Adrenal gland (tissue), 12 donors: ENCODE results near the gene QSOX2. TPM values are rescaled to one million over a fixed set of nuclear protein-coding genes. Genes with fewer than 3 reads are reported as not detected.

Experiments
- DNase-seq, 7 donors: peaks; one replicate each; pipeline ENCODE4 v3.0.0-alpha.2; 2019 to 2020
- H3K27ac ChIP-seq, 5 donors: fragments of 200-600 bp; sonication (generic) in 4 of 5; 1 replicate in 3 of 5; 2 replicates in 2 of 5; pipeline versions ENCODE4 v1.5.1 to v1.8.0; 2016 to 2020; ENCODE audit warnings: mild to moderate bottlenecking in 1 of 5
- H3K27me3 ChIP-seq: fragments of 200-600 bp; 2 replicates; pipeline ENCODE4 v1.8.0; 2021
- H3K36me3 ChIP-seq, 2 donors: fragments of 200-600 bp; replicated peaks in 1 of 2; 1 replicate in 1 of 2; 2 replicates in 1 of 2; pipeline versions ENCODE4 v1.5.1 to v1.8.0; 2018 to 2022
- H3K4me1 ChIP-seq, 2 donors: fragments of 200-600 bp; replicated peaks in 1 of 2; 1 replicate in 1 of 2; 2 replicates in 1 of 2; pipeline versions ENCODE4 v1.5.1 to v1.8.0; 2018 to 2021
- H3K4me3 ChIP-seq, 4 donors: fragments of 200-600 bp; sonication (generic) in 3 of 4; one replicate each; pipeline ENCODE4 v1.5.1; 2016 to 2018
- H3K9me3 ChIP-seq, 3 donors: fragments of 200-600 bp; sonication (generic) in 1 of 3; replicated peaks in 1 of 3; 1 replicate in 2 of 3; 2 replicates in 1 of 3; pipeline versions ENCODE4 v1.5.1 to v1.8.0; 2016 to 2021
- CTCF ChIP-seq, 6 experiments: fragments of 450-650 bp in 4 of 6; fragments of 200-600 bp in 2 of 6; sonication (generic) in 1 of 6; IDR thresholded peaks; 1 replicate in 5 of 6; 2 replicates in 1 of 6; pipeline versions ENCODE4 v1.5.1 to v1.8.0; 2016 to 2021; ENCODE audit warnings: antibody characterized with exemption in 6 of 6, mild to moderate bottlenecking in 2 of 6, moderate library complexity in 1 of 6
- POLR2A ChIP-seq, 2 donors: fragments of 450-650 bp; IDR thresholded peaks; one replicate each; pipeline ENCODE4 v1.6.1; 2017; ENCODE audit warnings: antibody characterized with exemption in 2 of 2, mild to moderate bottlenecking in 2 of 2, moderate library complexity in 1 of 2
- WGBS, 4 donors: extraction: QIAGEN DNeasy Blood & Tissue Kit in 2 of 4; methylation state at CpG; one replicate each; pipeline versions ENCODE4 v1.1.5 to v1.1.7; 2013 to 2017; 5-methylcytosine and 5-hydroxymethylcytosine counted together
- intact Hi-C, 2 donors: fragments of 100-400 bp; cut with DNase I; formaldehyde crosslinking; loops; one replicate each; pipeline versions ENCODE4 v1.14.1 to v1.15.0; 2022 to 2023
- polyA plus RNA-seq, 3 donors: library from polyadenylated mRNA; stranded (reverse); fragments of 200-250 nt in 2 of 3; fragments of 350-450 nt in 1 of 3; fragmentation: Illumina TruSeq in 1 of 3; extraction: RNeasy Lipid Tissue Mini Kit (QIAGEN cat#74804) in 1 of 3; gene quantifications; one replicate each; pipeline ENCODE4 v1.2.3, GENCODE V29; 2013 to 2014
- total RNA-seq, 9 donors: library from RNA; depleted of rRNA in 4 of 9; stranded (reverse); fragments of >200 nt in 4 of 9; fragments of 120-200 nt in 1 of 9; fragmentation: NEBNext Ultra II Directional in 1 of 9; extraction: Animal tissue kit (Norgen Biotek cat#: 25700) in 1 of 9; gene quantifications; one replicate each; pipeline versions ENCODE4 v1.1.0 to v1.2.4, GENCODE V29; 2013 to 2023
- donor health status: healthy with polysubstance abuse.
- donor health status: Bipolar disorder and iron deficiency.
- donor health status: DM: yes; HTN: yes; CAD: no.
- donor health status: DM: no; HTN: no; CAD: no.
- donor health status: DM: no; HTN: no; CAD: no.
- donor health status: DM: yes; HTN: yes; CAD: no.

Gene QSOX2
- total and polyA plus RNA-seq, 12 donors: 6.4 to 14.3 (median 9.3) TPM

GRCh38 chr9:136283291-136284235 is 38.0 kb upstream of the QSOX2 start:
- no peak overlapping the region for H3K27ac ChIP-seq
- H3K27me3 ChIP-seq: peaks cover 15% of the 10 kb centered on the region

GRCh38 chr9:136282272-136282861 is 36.8 kb upstream of the QSOX2 start:
- no peak overlapping the region for H3K4me3 ChIP-seq
- peaks cover 12% of the 10 kb centered on the region for H3K27me3 ChIP-seq
- intact Hi-C loops: loop anchor here (2.0 to 10.0 kb wide), 3 partner anchors 108 to 138 kb away; no protein-coding TSS in a partner anchor
- DNase-seq: no peak
- 60 to 66% methylated on average over 14 of the region's 14 CpGs; no CpG with 5 or more reads in 2 of the 4 donors for WGBS, 4 donors
- H3K4me1 ChIP-seq: no peaks in the 10 kb centered on the region
- no peaks in the 10 kb centered on the region for H3K36me3 ChIP-seq
- H3K27ac ChIP-seq: no peak overlapping the region
- no peaks in the 10 kb centered on the region for H3K9me3 ChIP-seq
- TF ChIP-seq POLR2A (IDR thresholded peaks at IDR 0.05) (no peak), CTCF (IDR thresholded peaks at IDR 0.05) (no peak)

More at GRCh38 chr9:136283291-136284235, 38.0 kb upstream of the QSOX2 start:
- WGBS, 4 donors: 23 to 40% (median 27%) methylated on average over 20 to 31 of the region's 32 CpGs
- Histone ChIP-seq H3K4me3 (peak overlapping the region in 1 of 4 donors; percentile 9), H3K4me1 (no peaks in the 10 kb centered on the region), H3K36me3 (no peaks in the 10 kb centered on the region), H3K9me3 (no peaks in the 10 kb centered on the region)
- TF ChIP-seq CTCF (IDR thresholded peaks at IDR 0.05): peak; percentile 75 to 91 (median 83)
- no peak for TF ChIP-seq POLR2A (IDR thresholded peaks at IDR 0.05)
- DNase-seq: peak; percentile 75 to 88 (median 79)
- intact Hi-C loops: loop anchor here (2.0 to 10.0 kb wide), 3 partner anchors 109 to 139 kb away; no protein-coding TSS in a partner anchor

- no peak for DNase-seq
- Histone ChIP-seq H3K27me3 (peaks cover 14% of the 10 kb centered on the region), H3K4me1 (no peaks in the 10 kb centered on the region)
Measured at GRCh38 chr9:136281421-136282271, 36.0 kb upstream of the QSOX2 start.

More at GRCh38 chr9:136281421-136282271, 36.0 kb upstream of the QSOX2 start:
- intact Hi-C loops: loop anchor here (2.0 to 10.0 kb wide), 3 partner anchors 107 to 137 kb away; no protein-coding TSS in a partner anchor
- TF ChIP-seq CTCF (IDR thresholded peaks at IDR 0.05) (no peak), POLR2A (IDR thresholded peaks at IDR 0.05) (no peak)
- no peaks in the 10 kb centered on the region for H3K36me3 ChIP-seq
- H3K27ac ChIP-seq: no peak overlapping the region
- WGBS, 4 donors: 59 to 91% (median 85%) methylated on average over 2 to 39 of the region's 39 CpGs
- no peak overlapping the region for H3K4me3 ChIP-seq
- no peaks in the 10 kb centered on the region for H3K9me3 ChIP-seq
